Stimulated activated CD4-positive, alpha-beta T cell treated with anti-CD3 and anti-CD28 coated beads, Interleukin-12 subunit alpha, Interleukin-12 subunit beta, amount 100 ng/mL, for 48 hours (primary cell): ENCODE measurements around the gene CNTNAP3.
"Not testable (repeated sequence)": the region's sequence is repeated elsewhere in the genome, so short reads cannot be mapped to it uniquely, and the experiment has no call there.

Experiments used
- DNase-seq, 3 donors: peaks; one replicate each; pipeline ENCODE4 v3.0.0-alpha.2; 2020; ENCODE audit warnings: low read depth in 2 of 3, low spot score in 1 of 3

CNTNAP3 gene

DNA sequence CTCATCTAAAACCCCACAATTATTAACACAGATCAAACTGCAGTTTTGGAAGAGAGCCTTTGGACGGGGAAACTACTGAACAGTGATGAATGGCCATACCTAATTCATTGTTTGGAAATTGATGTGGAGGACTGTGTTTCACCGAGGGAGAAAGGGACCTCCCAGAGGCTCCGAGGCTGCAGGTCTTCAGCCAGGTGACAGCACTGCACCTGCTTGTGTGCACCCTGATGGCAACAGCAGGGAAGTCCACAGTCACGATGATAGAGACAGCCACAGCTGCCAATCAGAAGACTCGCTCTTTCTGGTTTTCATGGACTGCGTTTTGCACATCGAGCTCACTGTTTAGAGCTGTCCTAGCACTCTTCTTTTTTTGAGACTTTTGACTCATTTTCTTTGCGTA, 214.4 kb downstream of the CNTNAP3 start:
- DNase-seq = not testable (repeated sequence)

DNA sequence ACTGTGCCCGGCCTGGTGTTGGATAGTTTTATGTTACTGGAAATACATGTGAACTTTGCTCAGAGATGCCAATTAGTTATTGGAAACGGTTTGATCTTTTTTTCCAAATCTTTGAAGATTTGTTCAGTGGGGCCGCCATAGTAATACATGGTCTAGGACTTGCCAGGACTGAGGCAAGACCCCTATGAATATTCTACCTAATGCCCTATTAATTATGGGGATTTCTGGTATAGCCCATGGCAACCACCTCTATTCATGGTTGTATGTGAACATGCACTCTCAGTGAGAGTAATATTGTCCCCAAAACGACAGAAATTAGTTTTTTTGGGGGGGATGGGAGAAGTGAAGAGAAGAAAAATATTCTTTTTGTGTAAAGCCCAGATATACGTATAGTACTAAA, 220.3 kb downstream of the CNTNAP3 start:
- not testable (repeated sequence) for DNase-seq

DNA sequence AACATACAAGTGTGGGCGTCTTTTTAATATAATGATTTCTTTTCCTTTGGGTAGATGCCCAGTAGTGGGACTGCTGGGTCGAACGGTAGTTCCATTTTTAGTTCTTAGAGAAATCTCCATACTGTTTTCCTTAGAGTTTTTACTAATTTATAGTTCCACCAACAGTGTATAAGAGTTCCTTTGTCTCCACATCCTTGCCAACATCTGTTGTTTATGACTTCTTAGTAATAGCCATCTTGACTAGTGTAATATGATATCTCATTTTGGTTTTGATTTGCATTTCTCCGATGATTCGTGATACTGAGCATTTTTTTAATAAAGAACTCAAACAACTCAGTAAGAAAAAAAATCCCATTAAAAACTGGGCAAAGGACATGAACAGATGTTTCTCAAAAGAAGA, 225.0 kb downstream of the CNTNAP3 start:
- DNase-seq = not testable (repeated sequence)

GRCh38 chr9:39054453-39054852, 233.5 kb downstream of the CNTNAP3 start:
- DNase-seq = not testable (repeated sequence)

- DNase-seq = not testable (repeated sequence)
These were observed 241.1 kb downstream of the CNTNAP3 start for GRCh38 chr9:39046833-39047232.

- DNase-seq = not testable (repeated sequence)
These were observed 245.6 kb downstream of the CNTNAP3 start for GRCh38 chr9:39042352-39042803.

DNA sequence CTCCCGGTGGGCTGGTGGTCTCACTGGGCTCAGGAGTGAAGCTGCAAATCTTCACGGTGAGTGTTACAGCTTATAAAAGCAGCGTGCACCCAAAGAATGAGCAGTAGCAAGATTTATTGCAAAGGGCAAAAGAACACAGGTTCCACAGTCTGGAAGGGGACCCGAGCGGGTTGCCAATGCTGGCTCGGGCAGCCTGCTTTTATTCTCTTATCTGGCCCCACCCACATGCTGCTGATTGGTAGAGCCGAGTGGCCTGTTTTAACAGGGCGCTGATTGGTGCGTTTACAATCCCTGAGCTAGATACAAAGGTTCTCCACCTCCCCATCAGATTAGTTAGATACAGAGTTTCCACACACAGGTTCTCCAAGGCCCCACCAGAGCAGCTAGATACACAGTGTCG, 246.2 kb downstream of the CNTNAP3 start:
- not testable (repeated sequence) for DNase-seq

GRCh38 chr9:39039148-39039547, 248.8 kb downstream of the CNTNAP3 start:
- not testable (repeated sequence) for DNase-seq

GRCh38 chr9:39038221-39038620, 249.7 kb downstream of the CNTNAP3 start:
- not testable (repeated sequence) for DNase-seq

GRCh38 chr9:39033849-39034248, 254.1 kb downstream of the CNTNAP3 start:
- not testable (repeated sequence) for DNase-seq

GRCh38 chr9:39030204-39031019, 257.6 kb downstream of the CNTNAP3 start:
- DNase-seq = not testable (repeated sequence)

GRCh38 chr9:39028855-39029254, 259.1 kb downstream of the CNTNAP3 start:
- DNase-seq = not testable (repeated sequence)

- DNase-seq = not testable (repeated sequence)
These were observed 259.8 kb downstream of the CNTNAP3 start for GRCh38 chr9:39028168-39028567.

GRCh38 chr9:39025911-39026588, 261.9 kb downstream of the CNTNAP3 start:
- not testable (repeated sequence) for DNase-seq
